HG03196 (cell line): ENCODE measurements around the gene RORC.
"Not testable (repeated sequence)": the region's sequence is repeated elsewhere in the genome, so short reads cannot be mapped to it uniquely, and the experiment has no call there.

Source experiments
- ATAC-seq: cut with Tn5 transposase; IDR thresholded peaks from one replicate; pipeline ENCODE4 v1.9.1; 2021; ENCODE audit not compliant: unreplicated experiment

The RORC gene

GRCh38 chr1:151831605-151832004, at the start of gene RORC:
Gene RORC (minus strand): TSS chr1:151831802. CDS start chr1:151831764, 38 bp downstream.
- no peak for ATAC-seq

- ATAC-seq, result no peak
Measured at GRCh38 chr1:151875419-151876097, 44.0 kb upstream of the RORC start.

GRCh38 chr1:151872776-151873175, 41.2 kb upstream of the RORC start:
- ATAC-seq, result not testable (repeated sequence)

- ATAC-seq, result no peak
Measured at GRCh38 chr1:151871284-151872030, 39.9 kb upstream of the RORC start.

GRCh38 chr1:151868486-151868885, 36.9 kb upstream of the RORC start:
- no peak for ATAC-seq

GRCh38 chr1:151867765-151868411, 36.3 kb upstream of the RORC start:
- ATAC-seq, result no peak

- ATAC-seq, result no peak
Measured at GRCh38 chr1:151867321-151867720, 35.7 kb upstream of the RORC start.

- ATAC-seq, result no peak
Measured at GRCh38 chr1:151864411-151864810, 32.8 kb upstream of the RORC start.

- no peak for ATAC-seq
Measured at GRCh38 chr1:151862604-151863003, 31.0 kb upstream of the RORC start.

GRCh38 chr1:151860504-151861187, 29.0 kb upstream of the RORC start:
- ATAC-seq, result no peak

- ATAC-seq, result no peak
Measured at GRCh38 chr1:151859891-151860293, 28.3 kb upstream of the RORC start.

GRCh38 chr1:151858886-151859665, 27.5 kb upstream of the RORC start:
- no peak for ATAC-seq

- ATAC-seq, result no peak
Measured at GRCh38 chr1:151858030-151858746, 26.6 kb upstream of the RORC start.

- ATAC-seq, result no peak
Measured at GRCh38 chr1:151855933-151856332, 24.3 kb upstream of the RORC start.

GRCh38 chr1:151855516-151855915, 23.9 kb upstream of the RORC start:
- not testable (repeated sequence) for ATAC-seq

GRCh38 chr1:151854658-151855057, 23.1 kb upstream of the RORC start:
- ATAC-seq, result no peak

- no peak for ATAC-seq
Measured at GRCh38 chr1:151853411-151853943, 21.9 kb upstream of the RORC start, which contains the start of gene THEM5. Gene THEM5 (minus strand): TSS chr1:151853712. CDS start chr1:151853565, 147 bp downstream.

- no peak for ATAC-seq
Measured at GRCh38 chr1:151852733-151853132, 21.1 kb upstream of the RORC start.

GRCh38 chr1:151851886-151852285, 20.3 kb upstream of the RORC start:
- no peak for ATAC-seq

GRCh38 chr1:151849871-151850270, 18.3 kb upstream of the RORC start:
- ATAC-seq, result no peak
